Smooth muscle cell (in vitro differentiated cells): ENCODE data around the gene AKR1C8. TPM values are rescaled to one million over a fixed set of nuclear protein-coding genes. Genes with fewer than 3 reads are reported as not detected.
"Not testable (repeated sequence)": the region's sequence is repeated elsewhere in the genome, so short reads cannot be mapped to it uniquely, and the experiment has no call there.

Experiments
- DNase-seq: peaks from one replicate; lab custom pipeline; 2025; ENCODE audit not compliant: unreplicated experiment; lab: John Stamatoyannopoulos, UW
- H2AFZ ChIP-seq: fragments of 200-600 bp; sonication (generic); 2 replicates; pipeline ENCODE4 v1.6.0; 2016; ENCODE audit warnings: antibody characterized with exemption, low read depth, mild to moderate bottlenecking
- H3F3A ChIP-seq: fragments of 200-600 bp; sonication (generic); 2 replicates; pipeline ENCODE4 v1.6.0; 2017; ENCODE audit warnings: antibody characterized with exemption, low read depth
- H3K27ac ChIP-seq: fragments of 200-600 bp; sonication (generic); 2 replicates; pipeline ENCODE4 v1.5.1; 2016; ENCODE audit warnings: low read depth, mild to moderate bottlenecking
- H3K27me3 ChIP-seq: fragments of 200-600 bp; sonication (generic); 2 replicates; pipeline ENCODE4 v1.6.1; 2016; ENCODE audit warnings: low read depth, mild to moderate bottlenecking
- H3K36me3 ChIP-seq: fragments of 200-600 bp; sonication (generic); 2 replicates; pipeline ENCODE4 v1.5.1; 2016; ENCODE audit warnings: low read depth
- H3K4me1 ChIP-seq: fragments of 200-600 bp; sonication (generic); 2 replicates; pipeline ENCODE4 v1.5.1; 2016; ENCODE audit warnings: low read depth
- H3K4me2 ChIP-seq: fragments of 200-600 bp; sonication (generic); 2 replicates; pipeline ENCODE4 v1.6.0; 2016; ENCODE audit warnings: mild to moderate bottlenecking
- H3K4me3 ChIP-seq: fragments of 200-600 bp; sonication (generic); 2 replicates; pipeline ENCODE4 v1.5.1; 2016; ENCODE audit warnings: mild to moderate bottlenecking
- H3K79me2 ChIP-seq: fragments of 200-600 bp; sonication (generic); 2 replicates; pipeline ENCODE4 v1.6.0; 2016; ENCODE audit warnings: low read depth, mild to moderate bottlenecking
- H3K9ac ChIP-seq: fragments of 200-600 bp; sonication (generic); 2 replicates; pipeline ENCODE4 v1.6.0; 2016; ENCODE audit warnings: low read depth
- H3K9me3 ChIP-seq: fragments of 200-600 bp; sonication (generic); replicated peaks from 2 replicates; pipeline ENCODE4 v1.5.1; 2016; ENCODE audit warnings: low read depth
- H4K20me1 ChIP-seq: fragments of 200-600 bp; sonication (generic); 2 replicates; pipeline ENCODE4 v1.6.0; 2016; ENCODE audit warnings: low read depth
- CTCF ChIP-seq: fragments of 200-600 bp; sonication (generic); IDR thresholded peaks from 2 replicates; pipeline ENCODE4 v1.5.1; 2017; ENCODE audit warnings: borderline replicate concordance, mild to moderate bottlenecking, antibody characterized with exemption; ENCODE audit not compliant: insufficient read depth, poor library complexity, severe bottlenecking
- WGBS: methylation state at CpG from one replicate; pipeline ENCODE4 v1.1.7; 2016; ENCODE audit warnings: low lambda C conversion rate; 5-methylcytosine and 5-hydroxymethylcytosine counted together
- polyA plus RNA-seq: library from polyadenylated mRNA; unstranded; fragments of >200 nt; fragmentation: Nextera tagmentation; extraction: Ambion mirVana; gene quantifications from 2 replicates; pipeline ENCODE4 v1.2.1, GENCODE V29; 2016
- total RNA-seq: library from RNA; depleted of rRNA; stranded (reverse); fragments of >200 nt; gene quantifications from 2 replicates; pipeline ENCODE4 v1.2.3, GENCODE V29; 2014

The AKR1C8 gene
- total and polyA plus RNA-seq, 2 experiments from 2014 or later: not detected

GRCh38 chr10:5135581-5135980 is 49.4 kb downstream of the AKR1C8 start:
- TF ChIP-seq CTCF: no peak
- Histone ChIP-seq H3K36me3 (no peaks in the 10 kb centered on the region), H4K20me1 (no peaks in the 10 kb centered on the region), H3K4me3 (no peak overlapping the region), H3K79me2 (no peaks in the 10 kb centered on the region), H3K27me3 (no peaks in the 10 kb centered on the region), H2AFZ (no peak overlapping the region), H3K9me3 (no peaks in the 10 kb centered on the region), H3F3A (no peaks in the 10 kb centered on the region), H3K4me2 (no peak overlapping the region), H3K4me1 (no peaks in the 10 kb centered on the region), H3K9ac (no peak overlapping the region), H3K27ac (no peak overlapping the region)
- no peak for DNase-seq
- 91% methylated on average over 2 of the region's 2 CpGs for WGBS

GRCh38 chr10:5125315-5126044 is 59.5 kb downstream of the AKR1C8 start:
- Histone ChIP-seq H3K4me3 (no peak overlapping the region), H3K4me1 (no peaks in the 10 kb centered on the region), H4K20me1 (no peaks in the 10 kb centered on the region), H3K36me3 (no peaks in the 10 kb centered on the region), H3F3A (no peaks in the 10 kb centered on the region), H3K27ac (no peak overlapping the region), H3K9ac (no peak overlapping the region), H3K79me2 (no peaks in the 10 kb centered on the region), H3K27me3 (no peaks in the 10 kb centered on the region), H3K9me3 (no peaks in the 10 kb centered on the region), H3K4me2 (no peak overlapping the region), H2AFZ (no peak overlapping the region)
- no peak for DNase-seq
- WGBS: 92% methylated on average over 3 of the region's 3 CpGs
- no peak for TF ChIP-seq CTCF

GRCh38 chr10:5123886-5124285 is 61.1 kb downstream of the AKR1C8 start:
- H2AFZ ChIP-seq: no peak overlapping the region
- H3K9me3 ChIP-seq: no peaks in the 10 kb centered on the region
- H3K79me2 ChIP-seq: no peaks in the 10 kb centered on the region
- no peaks in the 10 kb centered on the region for H3K36me3 ChIP-seq
- H3K9ac ChIP-seq: no peak overlapping the region
- H3K27ac ChIP-seq: no peak overlapping the region
- H3K4me3 ChIP-seq: no peak overlapping the region
- no peaks in the 10 kb centered on the region for H4K20me1 ChIP-seq
- no peak overlapping the region for H3K4me2 ChIP-seq
- no peaks in the 10 kb centered on the region for H3K4me1 ChIP-seq
- no peak for TF ChIP-seq CTCF
- DNase-seq: no peak
- H3K27me3 ChIP-seq: no peaks in the 10 kb centered on the region
- no peaks in the 10 kb centered on the region for H3F3A ChIP-seq

GRCh38 chr10:5119997-5120396 is 65.0 kb downstream of the AKR1C8 start:
- not testable (repeated sequence) for H2AFZ ChIP-seq, H3F3A ChIP-seq, H3K9me3 ChIP-seq, H3K79me2 ChIP-seq, H3K36me3 ChIP-seq, H3K4me1 ChIP-seq, H3K27me3 ChIP-seq, DNase-seq, H3K27ac ChIP-seq, H3K9ac ChIP-seq, H3K4me3 ChIP-seq, H3K4me2 ChIP-seq, H4K20me1 ChIP-seq
- 89% methylated on average over 5 of the region's 5 CpGs for WGBS
